OCI-LY3 (cell line): ENCODE data around the gene NFATC3.

Experiments used
- CTCF ChIP-seq: fragments of 200-600, 300-600 bp; sonication (generic); IDR thresholded peaks from 2 replicates; pipeline ENCODE4 v1.5.1; 2014; ENCODE audit warnings: antibody characterized with exemption, low read length, low read depth
- EZH2phosphoT487 ChIP-seq: fragments of 200-600 bp; shearing (Covaris generic); IDR thresholded peaks from 2 replicates; pipeline ENCODE4 v1.6.1; 2018; ENCODE audit warnings: antibody characterized with exemption, mixed run types, low read depth

DNA sequence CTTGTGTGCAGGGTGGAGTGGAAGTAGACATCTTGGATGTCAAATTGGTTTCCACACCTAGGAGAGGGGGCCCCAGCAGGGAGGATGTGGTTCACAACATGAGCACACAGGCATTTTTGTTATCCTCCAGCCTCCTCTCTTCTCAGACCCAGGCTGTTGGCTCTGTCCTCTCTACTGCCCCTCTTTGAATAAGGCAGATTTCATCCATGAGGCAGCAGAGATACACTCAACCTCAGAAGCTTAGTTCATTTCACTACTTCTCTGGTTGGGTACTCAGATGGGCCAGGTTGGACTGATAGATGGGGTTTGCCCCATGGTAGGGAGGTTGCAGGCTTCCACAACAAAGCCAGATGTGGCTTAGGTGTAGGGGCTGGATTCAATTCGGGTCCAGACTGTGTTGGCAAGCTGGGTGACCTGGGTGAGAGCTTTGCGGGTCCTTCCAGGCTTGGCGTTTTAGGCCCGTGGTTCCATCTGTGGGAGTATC is 22.2 kb upstream of the NFATC3 start:
- no peak for TF ChIP-seq CTCF
- TF ChIP-seq EZH2phosphoT487 = no peak
